Measurements from ENCODE around the gene P4HA3.
A peak's percentile ranks its signal among the peaks of the same experiment; 100 is the strongest.

P4HA3 gene

DNA sequence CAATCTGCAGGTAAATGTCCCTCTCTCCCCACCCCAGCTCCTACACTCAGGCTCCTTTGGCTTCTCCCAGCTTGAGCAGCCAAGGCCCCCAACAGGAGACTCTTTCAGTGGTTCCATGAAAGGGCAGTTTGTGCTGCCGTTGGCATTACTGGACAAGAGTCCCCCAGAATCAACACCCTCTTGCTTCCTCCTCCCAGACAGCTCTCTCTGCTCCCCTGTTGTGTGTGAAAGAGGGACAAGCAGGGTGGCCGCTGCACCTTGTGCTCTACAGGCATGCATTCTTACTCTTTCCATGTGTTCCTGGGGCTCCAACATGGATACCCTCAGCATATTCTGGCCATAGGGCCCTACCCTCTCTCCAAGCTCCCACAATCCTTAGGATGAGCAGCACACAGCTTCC, 48.7 kb downstream of the P4HA3 start:
- DNase-seq, result no peak

DNA sequence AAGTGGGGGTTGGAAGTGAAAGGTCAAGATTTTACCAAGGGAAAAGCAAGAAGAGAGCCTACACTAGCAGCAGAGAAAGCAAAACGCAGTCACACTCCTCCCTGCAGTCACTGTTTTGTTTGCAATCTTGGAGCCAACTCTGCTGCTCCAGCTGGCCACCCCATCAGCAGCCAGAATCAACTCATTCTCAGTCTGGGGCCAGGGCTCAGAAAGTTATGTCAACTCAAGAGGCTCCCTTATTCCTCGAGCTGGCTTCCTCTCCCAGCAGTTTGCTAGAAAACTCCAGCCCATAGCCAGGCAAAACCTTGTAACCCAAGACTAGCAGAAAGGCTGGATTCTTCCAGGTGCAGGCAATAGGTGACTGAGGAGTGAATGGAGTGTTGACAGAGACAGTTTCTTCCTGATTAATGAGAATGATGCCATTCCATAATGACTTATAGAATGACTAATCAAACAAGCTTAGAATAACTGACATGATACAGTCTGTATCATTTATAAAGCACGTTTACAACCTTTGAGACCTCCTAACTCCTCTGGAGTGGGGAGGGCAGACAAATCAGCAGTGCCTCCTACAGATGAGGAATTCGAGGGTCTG, 53.4 kb downstream of the P4HA3 start:
- DNase-seq, result no peak

GRCh38 chr11:74256378-74257133, 54.9 kb downstream of the P4HA3 start:
- DNase-seq, result no peak

DNA sequence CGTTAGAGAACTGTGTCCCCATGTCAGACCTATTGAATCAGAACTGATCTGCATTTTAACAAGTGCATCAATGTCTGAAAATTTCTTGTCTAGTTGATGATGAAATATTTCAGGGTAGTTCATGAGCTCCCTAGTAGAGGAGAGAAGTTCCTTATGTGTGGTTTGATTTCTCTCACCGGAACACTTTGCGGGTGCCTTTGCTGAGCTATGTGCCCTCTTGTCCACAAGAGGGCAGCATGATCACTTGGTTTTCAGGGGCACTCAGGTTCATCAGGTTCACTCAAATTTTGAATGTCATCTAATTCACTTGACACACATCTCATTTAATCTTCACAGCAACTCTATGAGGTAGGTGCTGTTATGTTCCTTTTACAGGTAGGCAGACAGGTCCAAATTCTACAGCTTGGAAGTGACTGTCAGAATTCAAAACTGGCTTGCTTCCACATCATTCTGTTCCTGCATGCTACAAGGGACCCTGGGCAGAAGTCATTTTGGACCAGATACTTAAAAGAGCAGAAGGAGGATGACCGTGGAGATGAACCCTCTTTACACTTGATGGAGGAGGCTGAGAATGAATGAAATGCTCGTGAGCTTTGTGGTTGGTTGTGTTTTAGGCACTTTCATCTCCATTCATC, 55.6 kb downstream of the P4HA3 start:
- peak; percentile 71 to 82 (median 76) for DNase-seq

- no peak for DNase-seq
These were observed 58.1 kb downstream of the P4HA3 start for GRCh38 chr11:74253361-74253760.

GRCh38 chr11:74249496-74249895, 61.9 kb downstream of the P4HA3 start:
- DNase-seq, result no peak

GRCh38 chr11:74248469-74248868, 63.0 kb downstream of the P4HA3 start:
- no peak for DNase-seq

GRCh38 chr11:74238243-74238642, 73.2 kb downstream of the P4HA3 start:
- DNase-seq, result no peak

DNA sequence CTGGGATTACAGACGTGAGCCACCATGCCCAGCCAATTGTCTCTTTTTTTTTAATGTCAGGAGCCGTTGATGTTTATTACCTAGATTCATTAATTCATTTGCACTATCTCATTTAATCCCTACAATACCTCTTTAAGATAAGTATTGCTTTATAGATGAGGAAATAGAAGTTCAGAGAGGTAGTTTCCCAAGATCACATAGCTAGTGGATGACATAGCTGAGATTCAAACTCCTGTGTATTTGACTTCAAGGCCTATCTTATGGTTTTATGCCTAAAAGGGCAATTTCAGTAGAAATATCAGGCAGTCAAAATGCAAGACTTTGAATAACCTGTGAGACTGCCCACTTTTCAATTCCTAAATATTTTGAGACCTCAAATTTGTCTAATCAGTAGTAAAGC, 73.9 kb downstream of the P4HA3 start:
- no peak for DNase-seq

- no peak for DNase-seq
These were observed 76.3 kb downstream of the P4HA3 start for GRCh38 chr11:74235121-74235520.

GRCh38 chr11:74233683-74234082, 77.8 kb downstream of the P4HA3 start:
- no peak for DNase-seq

GRCh38 chr11:74232311-74232950, 79.0 kb downstream of the P4HA3 start:
- no peak for DNase-seq

- DNase-seq, result no peak
These were observed 84.5 kb downstream of the P4HA3 start for GRCh38 chr11:74226907-74227306.

- no peak for DNase-seq
These were observed 85.9 kb downstream of the P4HA3 start for GRCh38 chr11:74225565-74225964.

GRCh38 chr11:74221816-74222215, 89.6 kb downstream of the P4HA3 start:
- no peak for DNase-seq

GRCh38 chr11:74220376-74220775, 91.1 kb downstream of the P4HA3 start:
- DNase-seq, result no peak
